Kidney (tissue), 14 donors: ENCODE measurements around the gene CRACDL. TPM values are rescaled to one million over a fixed set of nuclear protein-coding genes. Genes with fewer than 3 reads are reported as not detected.

Experiments
- DNase-seq, 5 donors: peaks; one replicate each; pipeline ENCODE4 v3.0.0-alpha.2; 2013 to 2020
- FAIRE-seq: peaks from 2 replicates; lab custom pipeline; 2012; peaks lifted over from hg19 to GRCh38; lab: Jason Lieb, UNC
- H3K27ac ChIP-seq, 2 donors: one replicate each; pipeline ENCODE4 v1.7.0; 2013; ENCODE audit warnings: low read depth in 2 of 2, low read length in 2 of 2, inconsistent platforms in 1 of 2
- H3K27me3 ChIP-seq: one replicate; pipeline ENCODE4 v1.7.1; 2013; ENCODE audit warnings: low read length, inconsistent platforms; ENCODE audit not compliant: control insufficient read depth, insufficient read depth
- H3K36me3 ChIP-seq, 3 donors: one replicate each; pipeline versions ENCODE4 v1.7.0 to v1.7.1; 2013; ENCODE audit warnings: low read length in 3 of 3, control low read depth in 1 of 3, inconsistent platforms in 1 of 3; ENCODE audit not compliant: insufficient read depth in 3 of 3, control insufficient read depth in 2 of 3
- H3K4me1 ChIP-seq, 3 donors: one replicate each; pipeline versions ENCODE4 v1.7.0 to v1.7.1; 2013; ENCODE audit warnings: low read length in 3 of 3, inconsistent platforms in 1 of 3, low read depth in 1 of 3; ENCODE audit not compliant: control insufficient read depth in 2 of 3, insufficient read depth in 2 of 3
- H3K4me3 ChIP-seq, 3 donors: one replicate each; pipeline versions ENCODE4 v1.7.0 to v1.8.1; 2013; ENCODE audit warnings: low read length in 3 of 3, control low read depth in 1 of 3, inconsistent platforms in 1 of 3
- H3K9ac ChIP-seq, 3 donors: one replicate each; pipeline versions ENCODE4 v1.7.0 to v1.7.1; 2013; ENCODE audit warnings: low read length in 3 of 3, control low read depth in 1 of 3, inconsistent platforms in 1 of 3
- H3K9me3 ChIP-seq, 3 donors: one replicate each; pipeline versions ENCODE4 v1.7.0 to v1.7.1; 2013; ENCODE audit warnings: low read length in 3 of 3, control low read depth in 1 of 3, inconsistent platforms in 1 of 3; ENCODE audit not compliant: control insufficient read depth in 2 of 3, insufficient read depth in 1 of 3
- intact Hi-C: fragments of 100-400 bp; cut with DNase I; formaldehyde crosslinking; loops from one replicate; pipeline ENCODE4 v1.11.1; 2022
- polyA plus RNA-seq: library from polyadenylated mRNA; stranded (reverse); fragments of 350-450 nt; fragmentation: Illumina TruSeq; extraction: RNeasy Lipid Tissue Mini Kit (QIAGEN cat#74804); gene quantifications from one replicate; pipeline ENCODE4 v1.2.3, GENCODE V29; 2014; ENCODE audit warnings: low read depth, low replicate concordance; ENCODE audit not compliant: insufficient read depth
- total RNA-seq: library from RNA; stranded (reverse); fragmentation: NEBNext Ultra II Directional; extraction: Animal tissue kit (Norgen Biotek cat#: 25700); gene quantifications from one replicate; pipeline ENCODE4 v1.2.1, GENCODE V29; 2021
- TF ChIP-seq, protein P1 (sequence below): IDR thresholded peaks from 3 replicates; pipeline ENCODE4 v1.5.1; 2012; ENCODE audit warnings: mild to moderate bottlenecking, moderate library complexity, borderline replicate concordance; ENCODE audit not compliant: insufficient read depth; ENCODE audit errors: extremely low read depth
- donor health status: control.
- donor health status: control.
- donor health status: control.
- donor health status: control.
- donor health status: control.
- donor health status: DM: yes; HTN: yes; CAD: no.
- donor health status: Normal renal cell carcinoma (clear cell type).

Gene CRACDL
- total and polyA plus RNA-seq, 2 donors from 2014 or later: 4.3 to 14.8 TPM

DNA sequence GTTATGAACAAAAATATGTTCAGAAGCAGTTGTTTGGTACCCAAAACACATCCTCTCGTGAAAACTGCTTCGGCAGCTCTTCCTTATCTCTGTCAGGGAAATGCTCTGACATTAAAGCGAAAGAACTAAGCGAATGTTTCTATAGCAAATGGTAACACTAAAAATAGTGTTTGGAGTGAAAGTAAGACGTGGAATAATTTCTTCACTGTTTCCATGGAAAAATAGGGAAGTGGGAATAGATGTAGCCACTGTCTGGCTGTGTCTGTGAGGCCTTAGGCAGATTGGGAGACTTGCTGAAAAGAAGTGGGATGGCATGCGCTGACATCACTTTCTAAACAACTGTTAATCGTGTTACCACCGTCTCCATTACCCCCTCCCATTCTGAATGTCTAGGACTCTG lies 11.5 kb upstream of the CRACDL start:
- H3K9me3 ChIP-seq: no peaks in the 10 kb centered on the region
- H3K4me1 ChIP-seq: no peaks in the 10 kb centered on the region
- FAIRE-seq (no peak), DNase-seq (no peak)
- no peak overlapping the region for H3K9ac ChIP-seq
- TF ChIP-seq, protein P1, sequence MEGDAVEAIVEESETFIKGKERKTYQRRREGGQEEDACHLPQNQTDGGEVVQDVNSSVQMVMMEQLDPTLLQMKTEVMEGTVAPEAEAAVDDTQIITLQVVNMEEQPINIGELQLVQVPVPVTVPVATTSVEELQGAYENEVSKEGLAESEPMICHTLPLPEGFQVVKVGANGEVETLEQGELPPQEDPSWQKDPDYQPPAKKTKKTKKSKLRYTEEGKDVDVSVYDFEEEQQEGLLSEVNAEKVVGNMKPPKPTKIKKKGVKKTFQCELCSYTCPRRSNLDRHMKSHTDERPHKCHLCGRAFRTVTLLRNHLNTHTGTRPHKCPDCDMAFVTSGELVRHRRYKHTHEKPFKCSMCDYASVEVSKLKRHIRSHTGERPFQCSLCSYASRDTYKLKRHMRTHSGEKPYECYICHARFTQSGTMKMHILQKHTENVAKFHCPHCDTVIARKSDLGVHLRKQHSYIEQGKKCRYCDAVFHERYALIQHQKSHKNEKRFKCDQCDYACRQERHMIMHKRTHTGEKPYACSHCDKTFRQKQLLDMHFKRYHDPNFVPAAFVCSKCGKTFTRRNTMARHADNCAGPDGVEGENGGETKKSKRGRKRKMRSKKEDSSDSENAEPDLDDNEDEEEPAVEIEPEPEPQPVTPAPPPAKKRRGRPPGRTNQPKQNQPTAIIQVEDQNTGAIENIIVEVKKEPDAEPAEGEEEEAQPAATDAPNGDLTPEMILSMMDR: no peak
- no peaks in the 10 kb centered on the region for H3K36me3 ChIP-seq
- intact Hi-C loops: no loop called here
- no peak overlapping the region for H3K27ac ChIP-seq
- H3K4me3 ChIP-seq: no peak overlapping the region
- no peaks in the 10 kb centered on the region for H3K27me3 ChIP-seq

DNA sequence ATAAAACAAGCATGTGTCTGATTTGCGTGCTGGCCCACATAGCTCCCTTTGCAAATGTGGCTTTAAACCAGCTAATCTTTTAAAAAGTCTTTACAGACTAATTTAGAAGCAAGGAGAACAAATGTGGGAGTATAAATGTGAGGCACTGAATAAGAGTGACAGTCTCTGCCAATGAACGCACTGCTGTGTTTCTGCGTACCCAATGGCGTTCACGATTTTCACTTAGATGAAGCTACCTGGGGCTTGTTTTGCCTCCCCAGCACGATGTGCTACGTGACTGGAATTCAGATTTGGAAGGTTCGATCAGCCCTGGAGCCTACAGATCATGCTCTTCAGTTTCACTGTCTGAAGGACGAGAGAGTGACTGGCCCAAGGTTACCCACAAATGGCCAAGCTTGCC lies 10.8 kb upstream of the CRACDL start:
- no peaks in the 10 kb centered on the region for H3K4me1 ChIP-seq
- intact Hi-C loops: no loop called here
- no peaks in the 10 kb centered on the region for H3K36me3 ChIP-seq
- no peak overlapping the region for H3K4me3 ChIP-seq
- no peak for FAIRE-seq
- no peak overlapping the region for H3K9ac ChIP-seq
- TF ChIP-seq, protein P1: no peak
- no peak overlapping the region for H3K27ac ChIP-seq
- H3K9me3 ChIP-seq: no peaks in the 10 kb centered on the region
- DNase-seq: no peak
- H3K27me3 ChIP-seq: no peaks in the 10 kb centered on the region

DNA sequence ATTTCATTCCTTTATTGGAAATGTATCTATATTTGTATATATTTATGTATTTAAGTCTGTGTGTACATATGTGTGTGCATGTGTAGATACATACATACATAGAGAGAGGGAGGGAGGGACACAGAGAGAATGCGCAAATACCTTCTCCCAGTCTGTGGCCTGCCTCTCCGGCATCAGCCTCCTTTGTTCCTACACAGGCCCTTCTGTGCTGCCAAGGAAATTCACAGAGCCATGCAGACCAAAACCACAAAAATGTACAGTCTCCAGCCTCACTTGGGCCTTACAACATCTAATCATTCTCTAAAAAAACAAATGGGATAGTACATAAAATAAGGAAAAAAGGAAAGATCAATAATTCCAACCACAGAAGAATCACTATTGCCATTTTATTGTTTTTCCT lies 8.8 kb upstream of the CRACDL start:
- FAIRE-seq (no peak), DNase-seq (no peak)
- Histone ChIP-seq H3K27me3 (no peaks in the 10 kb centered on the region), H3K36me3 (no peaks in the 10 kb centered on the region), H3K4me3 (no peak overlapping the region), H3K9ac (no peak overlapping the region), H3K27ac (no peak overlapping the region), H3K9me3 (no peaks in the 10 kb centered on the region), H3K4me1 (no peaks in the 10 kb centered on the region)
- TF ChIP-seq, protein P1: no peak
- intact Hi-C loops: no loop called here

GRCh38 chr2:98940102-98940501 lies 4.1 kb upstream of the CRACDL start:
- DNase-seq (no peak), FAIRE-seq (no peak)
- H3K4me3 ChIP-seq: no peak overlapping the region
- no peaks in the 10 kb centered on the region for H3K36me3 ChIP-seq
- peaks cover 0 to 3% (median 0%) of the 10 kb centered on the region in 3 donors for H3K4me1 ChIP-seq
- TF ChIP-seq, protein P1: no peak
- no peak overlapping the region for H3K9ac ChIP-seq
- intact Hi-C loops: no loop called here
- no peaks in the 10 kb centered on the region for H3K9me3 ChIP-seq
- H3K27me3 ChIP-seq: peaks cover 3% of the 10 kb centered on the region
- no peak overlapping the region for H3K27ac ChIP-seq
